Body of pancreas (tissue), 4 donors: Measurements from ENCODE around the gene TGFB2. TPM values are rescaled to one million over a fixed set of nuclear protein-coding genes. Genes with fewer than 3 reads are reported as not detected.

Experiments used
- ATAC-seq: fragments of 150-250 bp; one replicate; pipeline ENCODE4 v1.9.1; 2016
- DNase-seq, 4 donors: peaks; one replicate each; pipeline ENCODE4 v3.0.0-alpha.2; 2019
- H3K27ac ChIP-seq, 4 donors: fragments of 200-600 bp; sonication (generic); 1 replicate in 3 of 4; 2 replicates in 1 of 4; pipeline versions ENCODE4 v1.5.1 to v1.6.1; 2016 to 2019; ENCODE audit warnings: mild to moderate bottlenecking in 1 of 4, mixed read lengths in 1 of 4, moderate library complexity in 1 of 4
- H3K27me3 ChIP-seq, 2 donors: fragments of 200-600 bp; sonication (generic); one replicate each; pipeline ENCODE4 v1.6.0; 2016; ENCODE audit warnings: mild to moderate bottlenecking in 1 of 2
- H3K36me3 ChIP-seq, 2 donors: fragments of 200-600 bp; sonication (generic); replicated peaks in 1 of 2; 2 replicates each; pipeline ENCODE4 v1.5.1; 2016; ENCODE audit warnings: low read depth in 2 of 2; ENCODE audit not compliant: insufficient read depth in 1 of 2
- H3K4me1 ChIP-seq: fragments of 200-600 bp; sonication (generic); one replicate; pipeline ENCODE4 v1.6.0; 2016
- H3K4me3 ChIP-seq, 2 donors: fragments of 200-600 bp; sonication (generic); 1 replicate in 1 of 2; 2 replicates in 1 of 2; pipeline ENCODE4 v1.5.1; 2016 to 2019
- H3K9me3 ChIP-seq, 3 donors: fragments of 200-600 bp; sonication (generic); 1 replicate in 2 of 3; 2 replicates in 1 of 3; pipeline ENCODE4 v1.5.1; 2016
- CTCF ChIP-seq, 7 experiments: fragments of 450-650 bp in 4 of 7; fragments of 200-600 bp in 3 of 7; sonication (generic) in 3 of 7; IDR thresholded peaks; one replicate each; pipeline ENCODE4 v1.5.1; 2016 to 2019; ENCODE audit warnings: antibody characterized with exemption in 7 of 7
- POLR2A ChIP-seq, 3 donors: fragments of 450-650 bp; IDR thresholded peaks; one replicate each; pipeline ENCODE4 v1.6.1; 2016; ENCODE audit warnings: antibody characterized with exemption in 3 of 3, mild to moderate bottlenecking in 2 of 3
- WGBS, 2 donors: methylation state at CpG; one replicate each; pipeline ENCODE4 v1.1.5; 2017; 5-methylcytosine and 5-hydroxymethylcytosine counted together
- intact Hi-C: fragments of 100-400 bp; cut with DNase I; formaldehyde crosslinking; loops from one replicate; pipeline ENCODE4 v1.15.1; 2023
- total RNA-seq, 2 donors: library from RNA; depleted of rRNA; stranded (reverse); fragments of >200 nt; gene quantifications; one replicate each; pipeline ENCODE4 v1.1.0, GENCODE V29; 2016

The TGFB2 gene
- total RNA-seq, 2 donors from 2014 or later, result 4.3 to 4.9 TPM

GRCh38 chr1:218447010-218447689, 102.0 kb downstream of the TGFB2 start:
- no peaks in the 10 kb centered on the region for H3K4me1 ChIP-seq
- no peak overlapping the region for H3K4me3 ChIP-seq
- DNase-seq, result no peak
- no peaks in the 10 kb centered on the region for H3K36me3 ChIP-seq
- H3K27me3 ChIP-seq, result no peaks in the 10 kb centered on the region
- WGBS, 2 donors, result 80 to 84% methylated on average over 7 of the region's 7 CpGs
- H3K9me3 ChIP-seq, result no peaks in the 10 kb centered on the region
- TF ChIP-seq CTCF (IDR thresholded peaks at IDR 0.05) (no peak), POLR2A (IDR thresholded peaks at IDR 0.05) (no peak)
- intact Hi-C loops, result no loop called here
- no peak for ATAC-seq
- H3K27ac ChIP-seq, result no peak overlapping the region

- Histone ChIP-seq H3K4me3 (no peak overlapping the region), H3K36me3 (no peaks in the 10 kb centered on the region), H3K27ac (no peak overlapping the region), H3K9me3 (no peaks in the 10 kb centered on the region), H3K4me1 (no peaks in the 10 kb centered on the region), H3K27me3 (no peaks in the 10 kb centered on the region)
- intact Hi-C loops, result no loop called here
- TF ChIP-seq CTCF (IDR thresholded peaks at IDR 0.05) (no peak), POLR2A (IDR thresholded peaks at IDR 0.05) (no peak)
- DNase-seq (no peak), ATAC-seq (no peak)
- WGBS, 2 donors, result 59 to 61% methylated on average over 3 of the region's 3 CpGs
Observed at GRCh38 chr1:218451415-218451814, 106.3 kb downstream of the TGFB2 start.

GRCh38 chr1:218454700-218455282, 109.7 kb downstream of the TGFB2 start:
- ATAC-seq (no peak), DNase-seq (no peak)
- WGBS, 2 donors, result 69 to 74% methylated on average over 2 of the region's 2 CpGs
- no peaks in the 10 kb centered on the region for H3K27me3 ChIP-seq
- H3K9me3 ChIP-seq, result no peaks in the 10 kb centered on the region
- no peak overlapping the region for H3K4me3 ChIP-seq
- H3K4me1 ChIP-seq, result no peaks in the 10 kb centered on the region
- TF ChIP-seq CTCF (IDR thresholded peaks at IDR 0.05) (no peak), POLR2A (IDR thresholded peaks at IDR 0.05) (no peak)
- no peaks in the 10 kb centered on the region for H3K36me3 ChIP-seq
- no peak overlapping the region for H3K27ac ChIP-seq
- intact Hi-C loops, result no loop called here

GRCh38 chr1:218456444-218456843, 111.3 kb downstream of the TGFB2 start:
- 66 to 67% methylated on average over 3 of the region's 3 CpGs for WGBS, 2 donors
- ATAC-seq, result no peak
- no peaks in the 10 kb centered on the region for H3K36me3 ChIP-seq
- H3K9me3 ChIP-seq, result no peaks in the 10 kb centered on the region
- intact Hi-C loops, result no loop called here
- peaks cover 3% of the 10 kb centered on the region for H3K4me1 ChIP-seq
- H3K27me3 ChIP-seq, result no peaks in the 10 kb centered on the region
- no peak overlapping the region for H3K27ac ChIP-seq
- TF ChIP-seq CTCF (IDR thresholded peaks at IDR 0.05) (no peak), POLR2A (IDR thresholded peaks at IDR 0.05) (no peak)
- no peak overlapping the region for H3K4me3 ChIP-seq
- no peak for DNase-seq

GRCh38 chr1:218459450-218459849, 114.3 kb downstream of the TGFB2 start:
- peak overlapping the region in 3 of 4 donors; percentile 23 to 67 (median 66) for H3K27ac ChIP-seq
- ATAC-seq (no peak), DNase-seq (peak in 1 of 4 donors; percentile 17)
- 65 to 82% methylated on average over 8 of the region's 8 CpGs for WGBS, 2 donors
- peaks cover 3% of the 10 kb centered on the region for H3K4me1 ChIP-seq
- no peaks in the 10 kb centered on the region for H3K27me3 ChIP-seq
- no peaks in the 10 kb centered on the region for H3K9me3 ChIP-seq
- intact Hi-C loops, result no loop called here
- no peaks in the 10 kb centered on the region for H3K36me3 ChIP-seq
- H3K4me3 ChIP-seq, result no peak overlapping the region
- TF ChIP-seq CTCF (IDR thresholded peaks at IDR 0.05), result no peak
- TF ChIP-seq POLR2A (IDR thresholded peaks at IDR 0.05), result no peak
